Measurements from ENCODE around the gene VAV2. TPM values are rescaled to one million over a fixed set of nuclear protein-coding genes. Genes with fewer than 3 reads are reported as not detected.

The VAV2 gene
- total RNA-seq, 2 donors from 2014 or later = 7.0 to 7.3 TPM

GRCh38 chr9:133780404-133780945 lies 211.6 kb downstream of the VAV2 start:
- Mint-ChIP-seq H3K4me1 (no peaks in the 10 kb centered on the region), H3K27me3 (no peaks in the 10 kb centered on the region), H3K4me3 (no peak overlapping the region), H3K27ac (no peak overlapping the region), H3K36me3 (ENCODE audit: low read depth) (no peaks in the 10 kb centered on the region), H3K9me3 (no peaks in the 10 kb centered on the region)
- ATAC-seq (replicated peaks) = no peak

GRCh38 chr9:133779516-133780403 lies 212.4 kb downstream of the VAV2 start:
- Mint-ChIP-seq H3K4me1 (no peaks in the 10 kb centered on the region), H3K27me3 (no peaks in the 10 kb centered on the region), H3K27ac (no peak overlapping the region), H3K4me3 (no peak overlapping the region), H3K36me3 (ENCODE audit: low read depth) (no peaks in the 10 kb centered on the region), H3K9me3 (no peaks in the 10 kb centered on the region)
- no peak for ATAC-seq (replicated peaks)

- no peaks in the 10 kb centered on the region for H3K4me1 Mint-ChIP-seq
- no peaks in the 10 kb centered on the region for H3K27me3 Mint-ChIP-seq
- H3K4me3 Mint-ChIP-seq = no peak overlapping the region
- ATAC-seq (replicated peaks) = no peak
- no peaks in the 10 kb centered on the region for H3K36me3 Mint-ChIP-seq (ENCODE audit: low read depth)
- no peak overlapping the region for H3K27ac Mint-ChIP-seq
- H3K9me3 Mint-ChIP-seq = no peaks in the 10 kb centered on the region
These were observed 213.0 kb downstream of the VAV2 start for GRCh38 chr9:133779081-133779480.

GRCh38 chr9:133778336-133779013 lies 213.6 kb downstream of the VAV2 start:
- no peak overlapping the region for H3K27ac Mint-ChIP-seq
- ATAC-seq (replicated peaks) = no peak
- no peaks in the 10 kb centered on the region for H3K4me1 Mint-ChIP-seq
- no peak overlapping the region for H3K4me3 Mint-ChIP-seq
- H3K36me3 Mint-ChIP-seq (ENCODE audit: low read depth) = no peaks in the 10 kb centered on the region
- no peaks in the 10 kb centered on the region for H3K27me3 Mint-ChIP-seq
- no peaks in the 10 kb centered on the region for H3K9me3 Mint-ChIP-seq

- no peaks in the 10 kb centered on the region for H3K36me3 Mint-ChIP-seq (ENCODE audit: low read depth)
- H3K4me1 Mint-ChIP-seq = no peaks in the 10 kb centered on the region
- no peaks in the 10 kb centered on the region for H3K27me3 Mint-ChIP-seq
- H3K9me3 Mint-ChIP-seq = no peaks in the 10 kb centered on the region
- no peak for ATAC-seq (replicated peaks)
- H3K4me3 Mint-ChIP-seq = no peak overlapping the region
- H3K27ac Mint-ChIP-seq = no peak overlapping the region
These were observed 214.3 kb downstream of the VAV2 start for GRCh38 chr9:133777871-133778270.

GRCh38 chr9:133777068-133777791 lies 214.9 kb downstream of the VAV2 start:
- H3K4me3 Mint-ChIP-seq = no peak overlapping the region
- no peaks in the 10 kb centered on the region for H3K27me3 Mint-ChIP-seq
- H3K36me3 Mint-ChIP-seq (ENCODE audit: low read depth) = no peaks in the 10 kb centered on the region
- ATAC-seq (replicated peaks) = no peak
- H3K9me3 Mint-ChIP-seq = no peaks in the 10 kb centered on the region
- no peak overlapping the region for H3K27ac Mint-ChIP-seq
- H3K4me1 Mint-ChIP-seq = no peaks in the 10 kb centered on the region

GRCh38 chr9:133775951-133776905 lies 215.9 kb downstream of the VAV2 start:
- ATAC-seq (replicated peaks) = no peak
- no peaks in the 10 kb centered on the region for H3K27me3 Mint-ChIP-seq
- no peaks in the 10 kb centered on the region for H3K4me1 Mint-ChIP-seq
- H3K4me3 Mint-ChIP-seq = no peak overlapping the region
- no peaks in the 10 kb centered on the region for H3K36me3 Mint-ChIP-seq (ENCODE audit: low read depth)
- H3K27ac Mint-ChIP-seq = no peak overlapping the region
- no peaks in the 10 kb centered on the region for H3K9me3 Mint-ChIP-seq

GRCh38 chr9:133775291-133775690 lies 216.8 kb downstream of the VAV2 start:
- no peak overlapping the region for H3K4me3 Mint-ChIP-seq
- H3K27me3 Mint-ChIP-seq = no peaks in the 10 kb centered on the region
- no peak for ATAC-seq (replicated peaks)
- H3K4me1 Mint-ChIP-seq = no peaks in the 10 kb centered on the region
- H3K9me3 Mint-ChIP-seq = no peaks in the 10 kb centered on the region
- H3K36me3 Mint-ChIP-seq (ENCODE audit: low read depth) = no peaks in the 10 kb centered on the region
- H3K27ac Mint-ChIP-seq = no peak overlapping the region

- Mint-ChIP-seq H3K27me3 (no peaks in the 10 kb centered on the region), H3K27ac (no peak overlapping the region), H3K9me3 (no peaks in the 10 kb centered on the region), H3K4me1 (no peaks in the 10 kb centered on the region), H3K4me3 (no peak overlapping the region), H3K36me3 (ENCODE audit: low read depth) (no peaks in the 10 kb centered on the region)
- no peak for ATAC-seq (replicated peaks)
These were observed 217.3 kb downstream of the VAV2 start for GRCh38 chr9:133774799-133775198.

- ATAC-seq (replicated peaks) = no peak
- Mint-ChIP-seq H3K27me3 (no peaks in the 10 kb centered on the region), H3K27ac (no peak overlapping the region), H3K9me3 (no peaks in the 10 kb centered on the region), H3K4me3 (no peak overlapping the region), H3K4me1 (no peaks in the 10 kb centered on the region), H3K36me3 (ENCODE audit: low read depth) (no peaks in the 10 kb centered on the region)
These were observed 218.1 kb downstream of the VAV2 start for GRCh38 chr9:133773889-133774655.

- Mint-ChIP-seq H3K27me3 (no peaks in the 10 kb centered on the region), H3K36me3 (ENCODE audit: low read depth) (peaks cover 4% of the 10 kb centered on the region), H3K4me1 (no peaks in the 10 kb centered on the region), H3K9me3 (peaks cover 1% of the 10 kb centered on the region), H3K4me3 (no peak overlapping the region), H3K27ac (no peak overlapping the region)
- no peak for ATAC-seq (replicated peaks)
These were observed 219.5 kb downstream of the VAV2 start for GRCh38 chr9:133772581-133772980.

GRCh38 chr9:133771486-133772482 lies 220.3 kb downstream of the VAV2 start:
- no peaks in the 10 kb centered on the region for H3K4me1 Mint-ChIP-seq
- ATAC-seq (replicated peaks) = no peak
- H3K27me3 Mint-ChIP-seq = no peaks in the 10 kb centered on the region
- H3K4me3 Mint-ChIP-seq = no peak overlapping the region
- H3K9me3 Mint-ChIP-seq = peaks cover 8% of the 10 kb centered on the region
- peaks cover 4% of the 10 kb centered on the region for H3K36me3 Mint-ChIP-seq (ENCODE audit: low read depth)
- no peak overlapping the region for H3K27ac Mint-ChIP-seq
